Lung (tissue), 12 donors: ENCODE results near the gene GPR183. TPM values are rescaled to one million over a fixed set of nuclear protein-coding genes. Genes with fewer than 3 reads are reported as not detected.

Experiments used
- ATAC-seq: fragments of 200-7000 bp; cut with Tn5 transposase; one replicate; pipeline ENCODE4 v1.9.1; 2020; ENCODE audit warnings: moderate number of reproducible peaks; ENCODE audit not compliant: insufficient read depth, low FRiP score
- DNase-seq, 3 donors: peaks; one replicate each; pipeline ENCODE4 v3.0.0-alpha.2; 2013 to 2017
- H3K27ac ChIP-seq, 2 donors: one replicate each; pipeline ENCODE4 v1.5.1; 2013; ENCODE audit warnings: mild to moderate bottlenecking in 2 of 2, moderate library complexity in 2 of 2, control low read depth in 1 of 2, inconsistent platforms in 1 of 2, low read depth in 1 of 2, low read length in 1 of 2
- H3K27me3 ChIP-seq, 3 donors: one replicate each; pipeline ENCODE4 v1.5.1; 2013; ENCODE audit warnings: low read length in 2 of 3; ENCODE audit not compliant: control insufficient read depth in 3 of 3, insufficient read depth in 3 of 3
- H3K36me3 ChIP-seq, 4 donors: one replicate each; pipeline ENCODE4 v1.5.1; 2013; ENCODE audit warnings: low read length in 4 of 4, mild to moderate bottlenecking in 1 of 4, moderate library complexity in 1 of 4; ENCODE audit not compliant: control insufficient read depth in 4 of 4, insufficient read depth in 4 of 4
- H3K4me1 ChIP-seq, 5 donors: one replicate each; pipeline ENCODE4 v1.5.1; 2013; ENCODE audit warnings: low read length in 5 of 5, mild to moderate bottlenecking in 2 of 5, moderate library complexity in 1 of 5; ENCODE audit not compliant: control insufficient read depth in 5 of 5, insufficient read depth in 5 of 5
- H3K4me3 ChIP-seq: one replicate; pipeline ENCODE4 v1.5.1; 2013; ENCODE audit warnings: mild to moderate bottlenecking, control low read depth, moderate library complexity
- H3K9ac ChIP-seq, 2 donors: one replicate each; pipeline ENCODE4 v1.5.1; 2013; ENCODE audit warnings: low read length in 2 of 2, control low read depth in 1 of 2; ENCODE audit not compliant: insufficient read depth in 1 of 2
- H3K9me3 ChIP-seq, 4 donors: one replicate each; pipeline ENCODE4 v1.5.1; 2013; ENCODE audit warnings: low read length in 3 of 4, mild to moderate bottlenecking in 1 of 4, moderate library complexity in 1 of 4; ENCODE audit not compliant: control insufficient read depth in 4 of 4, insufficient read depth in 3 of 4
- WGBS, 2 donors: extraction: QIAGEN DNeasy Blood & Tissue Kit; methylation state at CpG; one replicate each; pipeline ENCODE4 v1.1.7; 2013; 5-methylcytosine and 5-hydroxymethylcytosine counted together
- polyA plus RNA-seq, 2 donors: library from polyadenylated mRNA; stranded (reverse); fragments of 200-250 nt; gene quantifications; one replicate each; pipeline ENCODE4 v1.2.1, GENCODE V29; 2013
- total RNA-seq, 2 donors: library from RNA; depleted of rRNA in 1 of 2; stranded (reverse); fragments of >200 nt in 1 of 2; gene quantifications; one replicate each; pipeline ENCODE4 v1.2.1, GENCODE V29; 2014 to 2021
- TF ChIP-seq, protein P1 (sequence below): IDR thresholded peaks from 2 replicates; pipeline ENCODE4 v1.5.1; 2012; ENCODE audit warnings: mild to moderate bottlenecking; ENCODE audit errors: control extremely low read depth, extremely low read depth
- donor health status: control.
- donor health status: control.
- donor health status: Bipolar disorder and iron deficiency.
- donor health status: healthy.
- donor health status: DM: yes; HTN: yes; CAD: no.

GPR183 gene
- total and polyA plus RNA-seq, 4 donors = 6.3 to 38.3 (median 16.0) TPM

GRCh38 chr13:99346335-99347042 is 39.3 kb upstream of the GPR183 start:
- H3K27ac ChIP-seq = no peak overlapping the region
- TF ChIP-seq, protein P1, sequence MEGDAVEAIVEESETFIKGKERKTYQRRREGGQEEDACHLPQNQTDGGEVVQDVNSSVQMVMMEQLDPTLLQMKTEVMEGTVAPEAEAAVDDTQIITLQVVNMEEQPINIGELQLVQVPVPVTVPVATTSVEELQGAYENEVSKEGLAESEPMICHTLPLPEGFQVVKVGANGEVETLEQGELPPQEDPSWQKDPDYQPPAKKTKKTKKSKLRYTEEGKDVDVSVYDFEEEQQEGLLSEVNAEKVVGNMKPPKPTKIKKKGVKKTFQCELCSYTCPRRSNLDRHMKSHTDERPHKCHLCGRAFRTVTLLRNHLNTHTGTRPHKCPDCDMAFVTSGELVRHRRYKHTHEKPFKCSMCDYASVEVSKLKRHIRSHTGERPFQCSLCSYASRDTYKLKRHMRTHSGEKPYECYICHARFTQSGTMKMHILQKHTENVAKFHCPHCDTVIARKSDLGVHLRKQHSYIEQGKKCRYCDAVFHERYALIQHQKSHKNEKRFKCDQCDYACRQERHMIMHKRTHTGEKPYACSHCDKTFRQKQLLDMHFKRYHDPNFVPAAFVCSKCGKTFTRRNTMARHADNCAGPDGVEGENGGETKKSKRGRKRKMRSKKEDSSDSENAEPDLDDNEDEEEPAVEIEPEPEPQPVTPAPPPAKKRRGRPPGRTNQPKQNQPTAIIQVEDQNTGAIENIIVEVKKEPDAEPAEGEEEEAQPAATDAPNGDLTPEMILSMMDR = no peak
- H3K4me3 ChIP-seq = no peak overlapping the region
- 89 to 92% methylated on average over 11 of the region's 11 CpGs for WGBS, 2 donors
- no peak overlapping the region for H3K9ac ChIP-seq
- H3K27me3 ChIP-seq = no peaks in the 10 kb centered on the region
- H3K4me1 ChIP-seq = no peaks in the 10 kb centered on the region
- H3K9me3 ChIP-seq = no peaks in the 10 kb centered on the region
- ATAC-seq = no peak
- DNase-seq = no peak
- peaks cover 14 to 36% (median 19%) of the 10 kb centered on the region in 4 donors for H3K36me3 ChIP-seq

- DNase-seq (no peak), ATAC-seq (no peak)
- H3K36me3 ChIP-seq = peaks cover 18 to 39% (median 21%) of the 10 kb centered on the region in 4 donors
- TF ChIP-seq, protein P1 = no peak
- no peaks in the 10 kb centered on the region for H3K4me1 ChIP-seq
- H3K9me3 ChIP-seq = no peaks in the 10 kb centered on the region
- H3K27me3 ChIP-seq = no peaks in the 10 kb centered on the region
- no peak overlapping the region for H3K9ac ChIP-seq
- no peak overlapping the region for H3K27ac ChIP-seq
- WGBS, 2 donors = 94 to 95% methylated on average over 5 of the region's 5 CpGs
- no peak overlapping the region for H3K4me3 ChIP-seq
Measured at GRCh38 chr13:99345345-99345744, 38.1 kb upstream of the GPR183 start.

DNA sequence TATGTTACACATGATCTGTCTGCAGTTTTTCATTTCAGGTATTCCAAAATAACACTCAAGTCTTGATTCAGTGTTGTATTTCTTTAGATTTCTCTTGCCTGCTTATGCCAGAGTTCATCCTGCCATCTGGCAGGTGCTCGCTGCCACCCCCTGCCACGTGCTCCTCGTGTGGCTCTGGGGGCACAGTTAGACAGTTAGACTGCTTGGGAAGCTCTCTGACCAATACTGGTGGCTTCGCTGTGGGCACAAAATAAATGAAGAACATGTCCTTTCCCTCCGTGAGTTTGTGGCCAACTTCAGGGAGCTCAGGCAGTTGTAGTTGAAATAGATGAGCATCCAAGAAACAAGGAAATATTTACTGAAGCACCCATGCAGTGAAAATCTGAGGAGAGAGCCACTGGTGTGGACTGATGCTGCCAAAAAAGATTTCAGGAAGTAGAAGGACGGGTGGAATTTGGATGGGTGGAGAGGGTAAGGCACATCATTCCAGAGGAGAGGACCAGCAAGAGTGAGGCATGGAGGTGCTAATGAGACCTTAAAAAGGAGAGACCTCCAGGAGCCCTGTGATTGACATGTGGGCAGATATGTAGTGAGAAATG is 37.5 kb upstream of the GPR183 start:
- no peak overlapping the region for H3K9ac ChIP-seq
- no peaks in the 10 kb centered on the region for H3K9me3 ChIP-seq
- no peaks in the 10 kb centered on the region for H3K4me1 ChIP-seq
- TF ChIP-seq, protein P1 = no peak
- ATAC-seq = no peak
- no peak overlapping the region for H3K27ac ChIP-seq
- peaks cover 18 to 39% (median 23%) of the 10 kb centered on the region in 4 donors for H3K36me3 ChIP-seq
- no peak for DNase-seq
- H3K4me3 ChIP-seq = no peak overlapping the region
- no peaks in the 10 kb centered on the region for H3K27me3 ChIP-seq
- 94% methylated on average over 6 of the region's 6 CpGs for WGBS, 2 donors
